Right cardiac atrium (tissue), 5 donors: ENCODE results near the gene SORL1. TPM values are rescaled to one million over a fixed set of nuclear protein-coding genes. Genes with fewer than 3 reads are reported as not detected.

ENCODE experiments used
- ATAC-seq, 2 donors: fragments of 200-7000 bp; cut with Tn5 transposase; one replicate each; pipeline versions ENCODE4 v1.8.0 to v1.9.1; 2020; ENCODE audit warnings: moderate library complexity in 2 of 2, mild to moderate bottlenecking in 1 of 2
- DNase-seq, 3 donors: peaks; one replicate each; pipeline ENCODE4 v3.0.0-alpha.2; 2020
- H3K27ac ChIP-seq: one replicate; pipeline ENCODE4 v1.5.1; 2013; ENCODE audit warnings: mild to moderate bottlenecking, low read length, control low read depth, moderate library complexity
- H3K27me3 ChIP-seq: one replicate; pipeline ENCODE4 v1.6.1; 2013; ENCODE audit not compliant: control insufficient read depth, insufficient read depth
- H3K4me1 ChIP-seq: one replicate; pipeline ENCODE4 v1.6.1; 2013; ENCODE audit warnings: low read length; ENCODE audit not compliant: control insufficient read depth, insufficient read depth
- H3K4me3 ChIP-seq: one replicate; pipeline ENCODE4 v1.5.1; 2013; ENCODE audit warnings: low read length, control low read depth
- H3K9me3 ChIP-seq: one replicate; pipeline ENCODE4 v1.6.1; 2013; ENCODE audit warnings: low read length; ENCODE audit not compliant: control insufficient read depth
- WGBS: extraction: QIAGEN DNeasy Blood & Tissue Kit; methylation state at CpG from one replicate; pipeline ENCODE4 v1.1.7; 2013; 5-methylcytosine and 5-hydroxymethylcytosine counted together
- intact Hi-C, 4 donors: fragments of 100-400 bp; cut with DNase I; formaldehyde crosslinking; loops; one replicate each; pipeline versions ENCODE4 v1.11.0 to v1.14.0; 2022 to 2023
- polyA plus RNA-seq: library from polyadenylated mRNA; stranded (reverse); fragments of 200-250 nt; gene quantifications from one replicate; pipeline ENCODE4 v1.2.3, GENCODE V29; 2013
- total RNA-seq, 4 donors: library from RNA; stranded (reverse); fragmentation: NEBNext Ultra II Directional; extraction: Animal tissue kit (Norgen Biotek cat#: 25700); gene quantifications; one replicate each; pipeline ENCODE4 v1.2.1, GENCODE V29; 2021
- donor health status: healthy with polysubstance abuse.
- donor health status: DM: no; HTN: yes; CAD: no.
- donor health status: DM: no; HTN: no; CAD: no.
- donor health status: DM: no; HTN: yes; CAD: no; lungs with severe emphysema.
- donor health status: DM: yes; HTN: yes; CAD: no.

Gene SORL1
- total and polyA plus RNA-seq, 5 donors, result 0.57 to 9.2 (median 5.3) TPM

GRCh38 chr11:121524233-121524631 lies 72.1 kb downstream of the SORL1 start:
- intact Hi-C loops, result no loop called here
- 55% methylated on average over 4 of the region's 4 CpGs for WGBS
- DNase-seq, result no peak
- H3K27me3 ChIP-seq, result no peaks in the 10 kb centered on the region
- no peak overlapping the region for H3K27ac ChIP-seq
- ATAC-seq, result no peak
- no peaks in the 10 kb centered on the region for H3K4me1 ChIP-seq
- no peaks in the 10 kb centered on the region for H3K9me3 ChIP-seq
- no peak overlapping the region for H3K4me3 ChIP-seq

- no peak overlapping the region for H3K27ac ChIP-seq
- intact Hi-C loops, result no loop called here
- no peak for DNase-seq
These were observed 73.3 kb downstream of the SORL1 start for GRCh38 chr11:121525376-121525775.

DNA sequence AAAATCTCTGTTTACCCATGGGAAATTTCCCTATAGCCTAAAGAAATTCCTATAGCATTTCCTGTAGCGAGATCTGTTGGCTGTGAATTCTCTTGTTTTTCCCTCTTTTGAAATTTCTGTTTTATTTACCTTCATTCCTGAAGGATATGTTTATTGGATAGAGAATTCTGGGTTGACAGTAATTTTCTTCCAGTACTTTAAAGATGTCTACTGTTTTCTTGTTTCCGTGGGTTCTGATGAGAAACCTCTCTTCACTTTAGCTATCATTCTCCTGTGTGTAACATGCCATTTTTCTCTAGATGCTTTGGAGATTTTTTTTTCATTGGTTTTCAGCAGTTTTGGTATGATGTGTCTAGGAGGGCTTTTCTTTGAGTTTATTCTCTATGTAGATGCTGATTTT lies 78.1 kb downstream of the SORL1 start:
- Histone ChIP-seq H3K9me3 (no peaks in the 10 kb centered on the region), H3K4me3 (no peak overlapping the region), H3K27me3 (no peaks in the 10 kb centered on the region), H3K27ac (no peak overlapping the region), H3K4me1 (no peaks in the 10 kb centered on the region)
- DNase-seq (no peak), ATAC-seq (no peak)
- intact Hi-C loops, result loop anchor here in 1 of 4 donors (5.0 kb wide), 1 partner anchor 213 kb away; no protein-coding TSS in a partner anchor
- 87% methylated on average over 2 of the region's 2 CpGs for WGBS

More at GRCh38 chr11:121525376-121525775, 73.3 kb downstream of the SORL1 start:
- H3K4me1 ChIP-seq, result no peaks in the 10 kb centered on the region
- no peaks in the 10 kb centered on the region for H3K27me3 ChIP-seq
- no peak for ATAC-seq
- H3K4me3 ChIP-seq, result no peak overlapping the region
- no peaks in the 10 kb centered on the region for H3K9me3 ChIP-seq

DNA sequence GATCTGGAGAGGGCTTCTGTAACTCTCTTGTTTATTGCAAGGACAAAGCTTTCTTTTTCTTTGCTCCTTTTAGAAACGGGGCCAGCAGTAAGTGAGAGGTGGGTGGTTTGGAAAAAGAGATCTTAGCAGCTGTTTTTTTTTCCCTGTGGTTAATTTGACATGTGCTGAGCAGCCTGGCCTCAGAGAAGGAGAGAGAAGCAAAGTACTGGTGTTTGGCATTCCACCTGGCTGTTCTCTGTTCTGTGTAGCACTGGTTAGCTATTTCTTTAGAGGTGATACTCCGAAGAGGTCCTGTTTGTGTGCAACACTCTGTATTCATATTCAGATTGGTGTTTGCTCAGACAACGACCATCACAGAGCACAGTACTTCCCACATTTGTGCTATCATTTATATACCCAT lies 81.5 kb downstream of the SORL1 start:
- Histone ChIP-seq H3K9me3 (no peaks in the 10 kb centered on the region), H3K4me3 (no peak overlapping the region), H3K4me1 (no peaks in the 10 kb centered on the region), H3K27me3 (no peaks in the 10 kb centered on the region), H3K27ac (no peak overlapping the region)
- DNase-seq, result no peak
- intact Hi-C loops, result loop anchor here in 1 of 4 donors (5.0 kb wide), 1 partner anchor 216 kb away; no protein-coding TSS in a partner anchor
- WGBS, result 62% methylated on average over 3 of the region's 3 CpGs
- ATAC-seq, result no peak

- DNase-seq, result peak in 2 of 3 donors; percentile 23 to 61
- Histone ChIP-seq H3K9me3 (no peaks in the 10 kb centered on the region), H3K4me3 (no peak overlapping the region), H3K27me3 (no peaks in the 10 kb centered on the region), H3K27ac (no peak overlapping the region), H3K4me1 (no peaks in the 10 kb centered on the region)
- intact Hi-C loops, result loop anchor here in 1 of 4 donors (5.0 kb wide), 1 partner anchor 217 kb away; no protein-coding TSS in a partner anchor
- WGBS, result 67% methylated on average over 12 of the region's 12 CpGs
- peak in 1 of 2 donors; percentile 55 for ATAC-seq
These were observed 82.3 kb downstream of the SORL1 start for GRCh38 chr11:121534131-121535093.

DNA sequence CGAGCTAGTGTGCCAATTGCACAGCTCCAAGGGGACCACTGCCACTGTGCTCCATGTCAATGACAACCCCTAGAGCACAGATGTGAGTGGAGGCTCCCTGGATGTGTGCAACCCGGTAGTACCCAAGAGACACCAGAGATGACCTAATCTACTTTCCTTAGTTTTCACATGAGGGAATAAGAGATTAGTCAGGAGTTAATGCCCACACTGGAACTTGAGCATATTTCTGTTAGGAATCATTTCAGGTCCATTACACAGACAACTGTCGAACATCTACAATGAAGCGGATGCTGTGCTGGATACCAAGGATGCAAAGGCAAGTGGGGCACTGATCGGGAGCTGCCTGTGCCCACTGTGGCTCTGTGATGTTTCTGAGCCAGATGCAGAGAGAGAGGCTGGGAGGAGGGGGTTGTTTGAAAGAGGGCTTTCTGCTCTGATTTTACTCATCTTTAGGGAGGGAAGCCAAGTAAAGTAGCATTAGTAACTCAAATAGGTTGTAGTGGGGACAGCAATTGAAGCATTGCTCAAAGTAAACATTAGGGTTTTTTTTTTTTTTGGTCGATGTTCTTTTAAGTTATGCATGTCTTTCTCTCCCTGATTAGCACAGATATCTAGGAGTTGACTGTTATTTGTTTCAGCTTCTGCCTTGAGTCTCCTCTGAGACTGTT lies 83.1 kb downstream of the SORL1 start:
- Histone ChIP-seq H3K27ac (no peak overlapping the region), H3K9me3 (no peaks in the 10 kb centered on the region), H3K4me1 (no peaks in the 10 kb centered on the region), H3K27me3 (no peaks in the 10 kb centered on the region), H3K4me3 (no peak overlapping the region)
- intact Hi-C loops, result no loop called here
- no peak for ATAC-seq
- 73% methylated on average over 6 of the region's 6 CpGs for WGBS
- no peak for DNase-seq

DNA sequence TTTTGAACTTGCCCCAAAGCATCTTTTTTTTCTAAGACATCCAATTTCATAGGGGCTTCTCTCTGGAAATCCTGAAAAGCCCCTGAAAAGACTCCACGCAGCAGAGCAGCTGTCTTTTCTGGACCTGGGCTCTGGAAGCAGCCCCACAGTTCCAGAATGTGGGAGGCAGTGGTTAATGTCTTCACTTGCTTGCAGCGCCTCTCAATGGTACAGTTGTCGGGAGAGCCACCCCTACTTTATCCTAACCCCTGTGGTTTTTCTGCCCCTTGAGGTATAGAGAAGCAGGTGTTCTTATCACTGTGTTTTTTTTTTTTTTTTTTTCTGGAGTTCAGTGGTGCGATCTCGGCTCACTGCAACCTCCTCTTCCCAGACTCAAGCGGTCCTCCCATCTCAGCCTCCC lies 84.0 kb downstream of the SORL1 start:
- intact Hi-C loops, result no loop called here
- ATAC-seq (no peak), DNase-seq (no peak)
- no peak overlapping the region for H3K27ac ChIP-seq
- 93% methylated on average over 6 of the region's 6 CpGs for WGBS
- no peak overlapping the region for H3K4me3 ChIP-seq
- H3K27me3 ChIP-seq, result no peaks in the 10 kb centered on the region
- H3K9me3 ChIP-seq, result no peaks in the 10 kb centered on the region
- no peaks in the 10 kb centered on the region for H3K4me1 ChIP-seq

DNA sequence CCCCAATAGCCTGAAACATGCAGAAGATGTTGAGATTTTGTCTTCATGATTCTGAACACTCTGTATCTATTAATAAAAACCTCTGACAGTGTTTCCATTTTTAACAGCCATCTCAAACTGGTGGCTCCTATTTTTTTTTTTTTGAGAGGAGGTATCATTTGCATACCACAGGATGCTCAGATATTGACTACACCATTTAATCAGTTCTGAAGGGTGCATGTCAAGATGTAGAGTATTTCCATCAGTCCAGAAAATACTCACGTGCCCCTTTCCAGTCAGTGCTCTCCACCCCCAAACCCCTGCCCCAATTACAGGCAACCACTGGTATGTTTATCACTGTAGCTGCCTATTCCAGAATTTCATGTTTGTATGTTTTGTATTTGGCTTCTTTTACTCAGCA lies 85.9 kb downstream of the SORL1 start:
- ATAC-seq, result no peak
- Histone ChIP-seq H3K9me3 (no peaks in the 10 kb centered on the region), H3K27me3 (no peaks in the 10 kb centered on the region), H3K4me3 (no peak overlapping the region), H3K27ac (no peak overlapping the region), H3K4me1 (no peaks in the 10 kb centered on the region)
- WGBS, result 73% methylated on average over 1 of the region's 1 CpG
- no peak for DNase-seq
- intact Hi-C loops, result no loop called here

DNA sequence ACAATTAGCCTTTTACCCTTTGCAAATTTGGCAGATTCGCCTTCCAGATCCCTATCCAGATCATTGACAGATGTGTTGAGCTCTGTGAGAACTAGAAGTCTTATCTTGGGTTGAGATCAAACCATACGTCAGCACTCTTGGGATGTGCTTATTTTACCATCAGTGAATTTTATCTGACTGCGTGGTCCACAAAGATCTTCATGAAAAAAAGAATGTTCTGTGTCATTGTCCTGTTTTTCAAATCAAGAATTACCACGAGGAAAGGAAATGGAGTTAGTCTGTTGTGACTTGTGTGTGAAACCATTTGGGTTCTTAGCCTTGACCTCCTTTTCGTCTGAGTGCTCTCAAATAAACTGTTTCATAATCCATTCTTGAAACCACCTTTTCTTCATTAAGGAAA lies 86.9 kb downstream of the SORL1 start:
- Histone ChIP-seq H3K27me3 (no peaks in the 10 kb centered on the region), H3K27ac (no peak overlapping the region), H3K9me3 (no peaks in the 10 kb centered on the region), H3K4me3 (no peak overlapping the region), H3K4me1 (no peaks in the 10 kb centered on the region)
- intact Hi-C loops, result no loop called here
- no peak for ATAC-seq
- 70% methylated on average over 5 of the region's 5 CpGs for WGBS
- no peak for DNase-seq

GRCh38 chr11:121540627-121541026 lies 88.5 kb downstream of the SORL1 start:
- ATAC-seq, result no peak
- 71% methylated on average over 3 of the region's 3 CpGs for WGBS
- intact Hi-C loops, result no loop called here

DNA sequence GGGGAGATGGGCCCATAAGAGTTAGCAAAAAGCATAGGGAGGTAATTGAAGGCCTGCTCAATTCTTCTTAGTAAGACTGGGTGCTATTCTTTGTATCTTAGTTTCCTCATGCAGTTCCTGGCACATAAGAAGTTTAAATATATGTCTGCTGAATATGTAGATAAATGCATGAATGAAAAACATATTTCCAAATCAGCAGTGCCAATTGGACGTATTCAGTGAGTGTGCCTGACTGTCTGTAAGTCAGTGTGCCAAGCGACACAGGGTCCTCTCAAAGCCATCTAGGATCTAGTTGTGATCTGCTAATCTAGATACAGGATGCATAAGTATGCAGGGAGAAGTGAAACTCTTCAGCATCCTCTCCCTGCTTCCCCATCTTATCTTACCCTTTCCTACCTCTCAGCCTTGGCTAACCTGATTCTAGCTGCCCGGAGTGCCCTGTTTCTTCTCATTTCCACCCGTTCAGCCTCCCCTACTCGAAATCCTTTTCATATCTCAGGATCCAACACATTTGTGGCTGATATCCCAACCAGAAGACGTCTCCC lies 91.8 kb downstream of the SORL1 start:
- intact Hi-C loops, result no loop called here
- WGBS, result 75% methylated on average over 6 of the region's 6 CpGs
- H3K27me3 ChIP-seq, result no peaks in the 10 kb centered on the region

More at GRCh38 chr11:121540627-121541026, 88.5 kb downstream of the SORL1 start:
- no peaks in the 10 kb centered on the region for H3K27me3 ChIP-seq
- no peak for DNase-seq
- no peaks in the 10 kb centered on the region for H3K9me3 ChIP-seq
- no peaks in the 10 kb centered on the region for H3K4me1 ChIP-seq
- H3K4me3 ChIP-seq, result no peak overlapping the region
- no peak overlapping the region for H3K27ac ChIP-seq

More for the DNA sequence above, 91.8 kb downstream of the SORL1 start:
- H3K4me1 ChIP-seq, result no peaks in the 10 kb centered on the region
- no peak for DNase-seq
- no peak overlapping the region for H3K27ac ChIP-seq
- no peak overlapping the region for H3K4me3 ChIP-seq
- H3K9me3 ChIP-seq, result no peaks in the 10 kb centered on the region
- ATAC-seq, result no peak
